Measurements from ENCODE around the gene ZNF26. TPM values are rescaled to one million over a fixed set of nuclear protein-coding genes. Genes with fewer than 3 reads are reported as not detected.
"Not testable (repeated sequence)": the region's sequence is repeated elsewhere in the genome, so short reads cannot be mapped to it uniquely, and the experiment has no call there.

ZNF26 gene
- total RNA-seq, 2 donors from 2014 or later: 14.2 to 17.0 TPM

DNA sequence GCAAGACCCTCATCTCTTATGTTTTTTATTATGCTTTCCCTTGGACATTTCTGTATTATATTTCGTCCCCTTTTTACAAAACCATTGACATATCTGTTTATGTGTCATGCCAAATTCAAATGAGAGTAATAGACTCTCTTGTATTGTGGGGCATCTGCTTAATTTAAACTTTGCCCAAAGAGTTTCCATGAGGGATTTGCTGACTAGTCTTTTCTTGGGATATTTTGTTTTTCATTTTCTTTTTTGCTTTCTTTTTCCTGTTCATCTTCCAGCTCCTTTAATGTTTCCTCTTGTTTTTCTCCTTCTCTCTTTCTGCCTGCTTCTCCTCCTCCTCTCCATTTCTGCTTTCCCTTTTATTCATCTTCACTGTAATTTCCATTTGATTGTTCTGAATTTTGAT is 13.8 kb upstream of the ZNF26 start:
- WGBS: 51% methylated on average over 1 of the region's 1 CpG
- no peaks in the 10 kb centered on the region for H3K36me3 ChIP-seq
- no peaks in the 10 kb centered on the region for H3K27me3 ChIP-seq (replicated peaks; ENCODE audit: insufficient read depth)
- H3K4me1 ChIP-seq (replicated peaks): no peaks in the 10 kb centered on the region
- no peaks in the 10 kb centered on the region for H3K9me3 ChIP-seq
- TF ChIP-seq POLR2A (IDR thresholded peaks at IDR 0.05) (no peak), POLR2AphosphoS5 (IDR thresholded peaks at IDR 0.05) (no peak)
- TF ChIP-seq, protein P1, sequence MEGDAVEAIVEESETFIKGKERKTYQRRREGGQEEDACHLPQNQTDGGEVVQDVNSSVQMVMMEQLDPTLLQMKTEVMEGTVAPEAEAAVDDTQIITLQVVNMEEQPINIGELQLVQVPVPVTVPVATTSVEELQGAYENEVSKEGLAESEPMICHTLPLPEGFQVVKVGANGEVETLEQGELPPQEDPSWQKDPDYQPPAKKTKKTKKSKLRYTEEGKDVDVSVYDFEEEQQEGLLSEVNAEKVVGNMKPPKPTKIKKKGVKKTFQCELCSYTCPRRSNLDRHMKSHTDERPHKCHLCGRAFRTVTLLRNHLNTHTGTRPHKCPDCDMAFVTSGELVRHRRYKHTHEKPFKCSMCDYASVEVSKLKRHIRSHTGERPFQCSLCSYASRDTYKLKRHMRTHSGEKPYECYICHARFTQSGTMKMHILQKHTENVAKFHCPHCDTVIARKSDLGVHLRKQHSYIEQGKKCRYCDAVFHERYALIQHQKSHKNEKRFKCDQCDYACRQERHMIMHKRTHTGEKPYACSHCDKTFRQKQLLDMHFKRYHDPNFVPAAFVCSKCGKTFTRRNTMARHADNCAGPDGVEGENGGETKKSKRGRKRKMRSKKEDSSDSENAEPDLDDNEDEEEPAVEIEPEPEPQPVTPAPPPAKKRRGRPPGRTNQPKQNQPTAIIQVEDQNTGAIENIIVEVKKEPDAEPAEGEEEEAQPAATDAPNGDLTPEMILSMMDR (IDR thresholded peaks at IDR 0.05): no peak
- intact Hi-C loops (cut with DNase I): no loop called here
- DNase-seq (ENCODE audit: low spot score): no peak
- no peak overlapping the region for H3K4me3 ChIP-seq
- no peak overlapping the region for H3K27ac ChIP-seq

- DNase-seq (ENCODE audit: low spot score); intact Hi-C loops (cut with DNase I): not testable (repeated sequence)
Measured at GRCh38 chr12:132976870-132977269, 9.3 kb upstream of the ZNF26 start.

DNA sequence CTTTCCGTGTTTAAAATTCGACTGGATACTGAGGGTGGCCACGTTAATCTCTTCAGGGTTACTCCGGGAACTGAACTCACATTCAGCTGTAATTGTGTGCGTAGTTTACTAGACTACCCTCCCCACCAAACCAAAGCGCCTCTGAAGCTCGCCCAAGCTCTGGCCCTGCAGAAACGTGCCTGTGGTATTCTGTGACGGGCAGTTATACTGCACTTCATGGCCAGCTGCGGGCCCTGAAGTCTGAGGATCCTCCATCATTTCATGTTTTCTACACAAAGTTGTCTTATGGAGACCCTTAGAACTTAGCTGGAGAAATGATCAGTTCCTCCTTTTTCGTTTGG is 688 bp downstream of the ZNF26 start:
- intact Hi-C loops (cut with DNase I): loop anchor here (2.0 to 5.0 kb wide), 3 partner anchors 50 to 144 kb away; partner anchors contain the start of genes ZNF10, ZNF140, ZNF84 and ZNF891
- Histone ChIP-seq H3K4me3 (peak overlapping the region; percentile 72 to 81), H3K27me3 (replicated peaks; ENCODE audit: insufficient read depth) (no peaks in the 10 kb centered on the region), H3K27ac (peak overlapping the region in 1 of 2 donors; percentile 82), H3K36me3 (no peaks in the 10 kb centered on the region), H3K9me3 (no peaks in the 10 kb centered on the region), H3K4me1 (replicated peaks) (no peaks in the 10 kb centered on the region)
- DNase-seq (ENCODE audit: low spot score): no peak
- 5% methylated on average over 11 of the region's 11 CpGs for WGBS
- no peak for TF ChIP-seq POLR2A (IDR thresholded peaks at IDR 0.05)
- TF ChIP-seq POLR2AphosphoS5 (IDR thresholded peaks at IDR 0.05): no peak
- TF ChIP-seq, protein P1 (IDR thresholded peaks at IDR 0.05): no peak

More at GRCh38 chr12:132976870-132977269, 9.3 kb upstream of the ZNF26 start:
- not testable (repeated sequence) for H3K27ac ChIP-seq; H3K4me1 ChIP-seq (replicated peaks); H3K9me3 ChIP-seq; H3K36me3 ChIP-seq; H3K27me3 ChIP-seq (replicated peaks; ENCODE audit: insufficient read depth); H3K4me3 ChIP-seq
- WGBS: 30% methylated on average over 13 of the region's 13 CpGs

DNA sequence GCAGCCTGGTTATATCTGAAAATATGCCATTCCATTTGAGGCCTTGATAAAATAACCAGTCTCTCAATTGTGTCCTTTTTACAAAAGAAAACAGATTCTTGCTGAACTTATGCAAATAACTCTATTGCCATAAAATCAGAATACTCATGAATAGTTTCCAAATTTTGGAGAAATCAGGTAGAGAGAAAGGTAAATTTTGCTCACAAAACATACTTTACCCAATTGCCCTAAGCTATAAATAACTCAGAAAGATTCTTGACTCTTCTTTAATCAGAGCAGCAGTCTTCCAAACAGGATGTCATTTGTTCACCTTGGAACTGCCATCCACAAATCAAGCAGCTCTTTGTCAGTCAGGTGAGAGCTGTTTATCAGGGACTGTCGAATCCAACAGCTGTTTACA is 12.6 kb downstream of the ZNF26 start:
- H3K4me1 ChIP-seq (replicated peaks): no peaks in the 10 kb centered on the region
- no peak for DNase-seq (ENCODE audit: low spot score)
- H3K9me3 ChIP-seq: no peaks in the 10 kb centered on the region
- WGBS: 22% methylated on average over 1 of the region's 1 CpG
- no peak overlapping the region for H3K27ac ChIP-seq
- no peaks in the 10 kb centered on the region for H3K27me3 ChIP-seq (replicated peaks; ENCODE audit: insufficient read depth)
- intact Hi-C loops (cut with DNase I): no loop called here
- TF ChIP-seq, protein P1 (IDR thresholded peaks at IDR 0.05): no peak
- TF ChIP-seq POLR2AphosphoS5 (IDR thresholded peaks at IDR 0.05): no peak
- TF ChIP-seq POLR2A (IDR thresholded peaks at IDR 0.05): no peak
- H3K36me3 ChIP-seq: no peaks in the 10 kb centered on the region
- no peak overlapping the region for H3K4me3 ChIP-seq

- no peaks in the 10 kb centered on the region for H3K4me1 ChIP-seq (replicated peaks)
- intact Hi-C loops (cut with DNase I): no loop called here
- no peak for DNase-seq (ENCODE audit: low spot score)
- peaks cover 10% of the 10 kb centered on the region for H3K9me3 ChIP-seq
- no peak overlapping the region for H3K27ac ChIP-seq
- H3K27me3 ChIP-seq (replicated peaks; ENCODE audit: insufficient read depth): no peaks in the 10 kb centered on the region
- peaks cover 30 to 31% of the 10 kb centered on the region in 2 donors for H3K36me3 ChIP-seq
- TF ChIP-seq, protein P1 (IDR thresholded peaks at IDR 0.05): no peak
- no peak for TF ChIP-seq POLR2A (IDR thresholded peaks at IDR 0.05)
- TF ChIP-seq POLR2AphosphoS5 (IDR thresholded peaks at IDR 0.05): no peak
- WGBS: 98% methylated on average over 6 of the region's 6 CpGs
- no peak overlapping the region for H3K4me3 ChIP-seq
Measured at GRCh38 chr12:133010657-133011297, 24.6 kb downstream of the ZNF26 start.
